MG63 (cell line): ENCODE data around the gene RHOG. TPM values are rescaled to one million over a fixed set of nuclear protein-coding genes. Genes with fewer than 3 reads are reported as not detected.
A peak's percentile ranks its signal among the peaks of the same experiment; 100 is the strongest.
"Not testable (repeated sequence)": the region's sequence is repeated elsewhere in the genome, so short reads cannot be mapped to it uniquely, and the experiment has no call there.

Experiments
- DNase-seq: peaks from one replicate; pipeline ENCODE4 v3.0.0-alpha.2; 2020
- H3K27me3 ChIP-seq: fragments of 250-450 bp; sonication (Bioruptor Pico); 2 replicates; pipeline ENCODE4 v1.5.1; 2020; ENCODE audit warnings: mild to moderate bottlenecking, moderate library complexity
- H3K36me3 ChIP-seq: fragments of 250-450 bp; sonication (Bioruptor Pico); 2 replicates; pipeline ENCODE4 v1.5.1; 2020; ENCODE audit warnings: mild to moderate bottlenecking, moderate library complexity
- H3K4me3 ChIP-seq: fragments of 250-450 bp; sonication (Bioruptor Pico); 2 replicates; pipeline ENCODE4 v1.5.1; 2020; ENCODE audit warnings: mild to moderate bottlenecking, moderate library complexity
- H3K9me3 ChIP-seq: fragments of 250-450 bp; sonication (Bioruptor Pico); 2 replicates; pipeline ENCODE4 v1.5.1; 2020; ENCODE audit warnings: mild to moderate bottlenecking, moderate library complexity
- total RNA-seq: library from RNA; depleted of rRNA; stranded (reverse); fragments of >200 nt; shearing (Covaris generic); gene quantifications from 2 replicates; pipeline ENCODE4 v1.2.3, GENCODE V29; 2014; ENCODE audit warnings: low replicate concordance

RHOG gene
- total RNA-seq, 1 experiment from 2014 or later: 13.0 TPM

DNA sequence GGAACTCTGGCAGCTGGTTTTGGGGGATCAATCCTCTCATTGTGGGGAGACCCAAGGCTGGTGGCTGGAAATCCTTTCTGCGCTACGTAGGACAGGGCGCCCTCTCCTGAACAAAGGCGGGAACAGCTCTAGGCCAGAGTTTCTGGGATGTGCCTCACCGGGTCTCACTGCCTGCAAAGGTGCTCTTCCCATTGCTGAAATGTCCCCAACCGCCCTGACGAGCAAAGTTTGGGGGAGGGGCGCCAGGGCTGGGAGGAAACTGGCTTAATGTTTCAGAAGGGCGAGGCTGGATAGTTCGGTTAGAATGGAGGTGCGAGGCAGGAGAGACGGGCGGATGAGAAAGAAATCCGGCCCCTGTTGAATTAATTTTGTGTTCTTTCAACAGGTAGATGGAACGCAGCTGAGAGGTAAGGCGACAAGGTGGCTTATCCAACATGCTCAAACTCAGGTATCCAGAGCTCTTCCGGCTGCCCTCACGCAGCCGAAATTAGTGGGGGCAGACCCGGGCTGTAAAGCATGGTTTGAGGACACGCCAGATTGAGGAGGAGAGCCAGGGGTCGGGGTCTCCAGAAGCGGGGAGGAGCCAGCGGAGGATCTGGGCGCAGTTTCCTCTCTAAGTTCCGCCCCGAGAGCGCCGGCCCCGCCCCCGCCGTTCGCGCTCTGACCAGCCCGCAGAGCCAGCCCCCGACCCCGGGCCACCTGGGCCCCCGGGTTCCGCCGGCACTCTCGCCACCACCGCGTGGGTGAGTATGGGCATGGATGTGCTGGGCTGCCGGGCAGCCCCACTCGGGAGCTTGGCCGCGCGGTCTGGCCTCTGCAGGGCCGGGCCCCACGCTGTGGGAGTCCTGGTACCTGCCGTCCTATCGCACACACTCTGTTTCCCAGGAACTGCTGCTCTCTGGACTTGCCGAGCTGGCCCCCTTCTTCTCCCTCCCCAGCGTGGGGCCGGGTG lies 32.6 kb downstream of the RHOG start, which contains the start of gene PGAP2:
Gene PGAP2, plus strand, starts transcription at position 652 of the 952 bp plus-strand sequence. CDS start 2,700 bp downstream, outside the sequence.
- peak; percentile 23 for DNase-seq
- H3K36me3 ChIP-seq: no peaks in the 10 kb centered on the region
- no peaks in the 10 kb centered on the region for H3K27me3 ChIP-seq
- H3K4me3 ChIP-seq: peak within 1 kb of the TSS; percentile 41
- no peaks in the 10 kb centered on the region for H3K9me3 ChIP-seq

DNA sequence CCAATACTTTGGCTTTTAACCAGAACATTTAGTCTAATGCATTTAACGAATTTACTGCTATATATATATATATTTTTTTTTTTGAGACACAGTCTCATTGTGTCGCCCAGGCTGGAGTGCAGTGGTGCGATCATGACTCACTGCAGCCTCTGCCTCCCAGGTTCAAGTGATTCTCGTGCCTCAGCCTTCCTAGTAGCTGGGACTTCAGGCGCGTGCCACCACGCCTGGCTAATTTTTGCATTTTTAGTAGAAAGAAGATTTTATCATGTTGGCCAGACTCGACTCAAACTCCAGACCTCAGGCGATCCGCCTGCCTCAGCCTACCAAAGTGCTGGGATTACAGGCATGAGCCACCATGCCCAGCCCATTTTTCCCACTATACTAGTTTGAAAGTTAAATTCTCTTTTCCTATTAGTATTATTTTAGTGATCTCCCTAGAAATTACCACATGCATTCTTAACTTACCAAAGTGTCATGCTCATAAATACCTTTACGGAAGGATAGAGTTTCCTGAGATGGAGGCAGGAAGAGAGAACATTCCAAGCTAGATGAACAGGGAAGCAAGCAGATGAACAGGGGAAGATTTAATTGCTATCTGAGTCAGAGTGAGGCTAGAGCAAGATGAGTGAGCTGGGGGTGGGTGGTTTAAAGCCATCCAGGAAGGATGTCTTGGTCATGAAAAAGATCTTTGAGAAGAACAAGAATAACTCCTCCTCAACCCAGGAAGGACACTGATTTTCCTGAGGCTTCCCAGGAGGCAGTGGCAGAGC lies 36.8 kb downstream of the RHOG start:
- no peaks in the 10 kb centered on the region for H3K9me3 ChIP-seq
- H3K4me3 ChIP-seq: no peak overlapping the region
- no peaks in the 10 kb centered on the region for H3K36me3 ChIP-seq
- peak; percentile 30 for DNase-seq
- H3K27me3 ChIP-seq: no peaks in the 10 kb centered on the region

GRCh38 chr11:3802011-3802790 lies 38.6 kb downstream of the RHOG start:
- H3K4me3 ChIP-seq: no peak overlapping the region
- no peaks in the 10 kb centered on the region for H3K9me3 ChIP-seq
- H3K36me3 ChIP-seq: no peaks in the 10 kb centered on the region
- no peaks in the 10 kb centered on the region for H3K27me3 ChIP-seq
- no peak for DNase-seq

DNA sequence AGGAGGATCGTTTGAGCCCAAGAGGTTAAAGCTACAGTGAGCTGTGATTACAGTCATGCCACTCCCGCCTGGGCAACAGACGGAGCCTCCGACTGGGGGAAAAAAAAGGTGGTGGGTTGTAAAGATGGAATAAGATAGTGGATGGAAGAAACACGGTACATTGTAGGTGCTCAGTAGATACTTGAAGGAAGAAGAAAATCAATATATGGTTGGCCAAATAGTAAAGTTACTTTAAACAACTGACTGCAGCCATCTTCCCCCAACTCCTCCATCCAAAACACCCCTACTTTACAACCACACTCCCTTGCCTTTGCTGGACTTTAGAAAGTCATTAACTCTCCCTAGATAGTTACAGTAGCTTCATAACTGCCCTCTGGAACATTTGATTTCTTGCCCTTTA lies 40.9 kb downstream of the RHOG start:
- DNase-seq: no peak
- Histone ChIP-seq H3K9me3 (no peaks in the 10 kb centered on the region), H3K36me3 (peaks cover 2% of the 10 kb centered on the region; the same call in 1 of the 2 replicates), H3K27me3 (no peaks in the 10 kb centered on the region), H3K4me3 (no peak overlapping the region)

DNA sequence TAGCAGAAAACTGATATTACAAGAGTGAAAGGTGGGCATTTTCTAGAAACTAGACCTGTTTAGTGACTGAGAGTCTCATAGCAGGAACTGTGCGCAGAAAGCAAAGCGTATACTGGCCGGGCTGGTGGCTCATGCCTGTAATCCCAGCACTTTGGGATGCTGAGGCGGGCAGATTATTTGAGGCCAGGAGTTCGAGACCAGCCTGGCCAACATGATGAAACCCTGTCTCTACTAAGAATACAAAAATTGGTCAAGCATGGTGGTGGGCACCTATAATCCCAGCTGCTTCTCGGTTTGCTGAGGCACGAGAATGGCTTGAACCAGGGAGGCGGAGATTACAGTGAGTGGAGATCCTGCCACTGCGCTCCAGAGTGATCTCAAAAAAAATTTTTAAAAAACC lies 41.6 kb downstream of the RHOG start:
- H3K4me3 ChIP-seq: no peak overlapping the region
- H3K36me3 ChIP-seq: peaks cover 8% of the 10 kb centered on the region
- no peaks in the 10 kb centered on the region for H3K27me3 ChIP-seq
- DNase-seq: no peak
- no peaks in the 10 kb centered on the region for H3K9me3 ChIP-seq

DNA sequence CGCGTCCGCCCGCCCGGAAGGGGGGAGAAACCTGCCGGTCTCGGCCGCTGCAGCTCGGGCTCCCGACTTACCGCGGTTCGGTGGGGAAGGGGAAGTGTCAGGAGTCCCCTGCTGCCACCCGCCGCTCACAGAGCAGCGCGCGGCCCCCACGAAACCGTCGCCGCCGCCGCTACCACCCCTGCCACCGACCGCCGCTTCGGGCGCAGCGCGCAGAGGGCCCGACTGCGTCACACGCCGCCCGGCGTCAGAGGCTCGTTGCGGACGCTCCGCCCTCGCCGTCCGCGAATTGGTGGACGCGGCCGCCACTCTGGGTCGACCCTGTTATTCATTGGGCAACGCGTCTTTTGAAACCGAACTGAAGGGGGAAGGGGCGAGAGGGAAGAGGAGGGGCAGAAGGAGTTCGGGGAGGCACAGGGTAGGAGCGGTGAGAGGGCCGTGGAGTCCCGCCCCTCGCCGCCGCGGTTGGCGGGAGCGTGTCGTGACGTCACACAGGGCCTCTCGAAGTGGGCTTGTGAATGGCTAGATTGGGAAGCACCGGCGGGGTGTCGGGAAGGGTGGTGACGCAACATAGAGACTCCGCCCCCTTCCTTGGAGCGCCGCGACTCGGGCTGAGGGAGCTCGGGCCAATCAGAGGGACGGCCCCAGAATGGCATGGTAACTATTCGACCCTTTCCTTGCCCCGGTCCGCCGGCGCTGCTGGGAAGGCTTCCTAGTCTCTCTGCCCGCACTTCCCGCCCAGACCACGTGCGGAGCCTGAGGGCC lies 43.2 kb downstream of the RHOG start, which contains the start of gene NUP98:
Gene NUP98, minus strand, starts transcription at position 226 of the 762 bp plus-strand sequence. CDS start 15,437 bp downstream, outside the sequence.
- H3K36me3 ChIP-seq: peaks cover 17% of the 10 kb centered on the region
- peak; percentile 98 for DNase-seq

GRCh38 chr11:3796801-3797328 lies 43.9 kb downstream of the RHOG start:
- Histone ChIP-seq H3K9me3 (no peaks in the 10 kb centered on the region), H3K4me3 (peak overlapping the region; percentile 91), H3K36me3 (peaks cover 21% of the 10 kb centered on the region), H3K27me3 (no peaks in the 10 kb centered on the region)
- DNase-seq: no peak

More for the DNA sequence above, 43.2 kb downstream of the RHOG start, which contains the start of gene NUP98:
- Histone ChIP-seq H3K27me3 (no peaks in the 10 kb centered on the region), H3K9me3 (no peaks in the 10 kb centered on the region), H3K4me3 (peak within 1 kb of the TSS; percentile 91)

DNA sequence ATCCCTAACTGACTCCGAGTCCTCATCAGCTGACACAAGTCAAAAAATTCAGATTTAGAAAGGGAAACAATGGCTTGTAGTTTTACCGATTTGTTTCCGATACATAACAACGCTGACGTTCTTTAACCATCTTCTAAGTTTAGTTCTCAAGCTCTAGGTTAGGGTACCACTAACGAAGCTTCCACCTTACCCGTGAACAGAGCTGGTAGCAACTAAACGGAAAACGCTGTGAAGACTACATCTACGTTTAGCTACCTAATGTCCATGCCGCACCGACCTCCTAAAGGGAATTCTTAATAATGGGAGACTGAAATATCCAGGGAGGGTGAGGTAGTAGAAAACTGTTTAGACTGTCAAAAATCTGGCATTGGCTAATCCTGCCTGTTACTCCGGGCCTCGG lies 44.4 kb downstream of the RHOG start:
- no peaks in the 10 kb centered on the region for H3K27me3 ChIP-seq
- H3K36me3 ChIP-seq: peaks cover 21% of the 10 kb centered on the region
- peak overlapping the region; percentile 91 for H3K4me3 ChIP-seq
- no peaks in the 10 kb centered on the region for H3K9me3 ChIP-seq
- DNase-seq: no peak

- DNase-seq: no peak
- peaks cover 23% of the 10 kb centered on the region for H3K36me3 ChIP-seq
Observed at GRCh38 chr11:3796002-3796311, 44.8 kb downstream of the RHOG start.

DNA sequence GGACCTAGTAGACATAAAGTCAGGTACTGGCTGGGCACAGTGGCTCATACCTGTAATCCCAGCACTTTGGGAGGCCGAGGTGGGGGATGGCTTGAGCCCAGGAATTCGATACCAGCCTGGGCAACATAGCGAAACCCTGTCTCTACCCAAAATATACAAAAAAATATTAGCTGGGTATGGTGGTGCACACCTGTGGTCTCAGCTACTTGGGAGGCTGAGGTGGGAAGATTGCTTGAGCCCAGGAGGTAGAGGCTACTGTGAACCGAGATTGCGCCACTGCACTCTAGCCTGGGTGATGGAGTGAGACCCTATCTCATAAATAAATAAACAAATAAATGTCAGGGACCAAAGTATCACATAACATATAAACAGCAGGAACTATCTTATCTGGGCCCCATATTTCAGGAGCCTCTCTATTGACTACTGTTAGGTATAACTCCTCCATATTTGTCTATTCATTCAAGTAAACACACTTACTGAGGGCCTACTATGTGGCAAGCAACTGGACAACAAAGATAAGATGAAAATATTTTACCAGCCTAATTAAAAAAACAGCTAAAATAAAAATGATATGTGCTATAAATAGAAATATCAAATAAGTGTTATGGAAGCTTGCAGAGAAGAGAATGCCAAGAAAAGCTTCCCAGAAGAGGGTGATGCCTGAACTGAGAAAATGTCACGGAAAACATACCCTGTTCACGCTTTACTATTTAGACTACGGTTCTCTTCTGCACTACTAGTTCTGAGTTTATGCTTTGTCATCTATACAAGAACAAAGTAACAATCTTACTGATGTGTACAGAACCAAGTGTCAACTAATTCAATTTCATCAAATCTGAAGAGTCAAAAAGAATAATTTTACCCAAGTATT lies 45.4 kb downstream of the RHOG start:
- no peak for DNase-seq
- H3K4me3 ChIP-seq: peak overlapping the region; percentile 91
- no peaks in the 10 kb centered on the region for H3K9me3 ChIP-seq
- peaks cover 26% of the 10 kb centered on the region for H3K36me3 ChIP-seq
- no peaks in the 10 kb centered on the region for H3K27me3 ChIP-seq

More at GRCh38 chr11:3796002-3796311, 44.8 kb downstream of the RHOG start:
- H3K27me3 ChIP-seq: no peaks in the 10 kb centered on the region
- peak overlapping the region; percentile 91 for H3K4me3 ChIP-seq
- no peaks in the 10 kb centered on the region for H3K9me3 ChIP-seq

GRCh38 chr11:3794387-3794786 lies 46.4 kb downstream of the RHOG start:
- peaks cover 29% of the 10 kb centered on the region for H3K36me3 ChIP-seq
- not testable (repeated sequence) for DNase-seq, H3K27me3 ChIP-seq, H3K9me3 ChIP-seq, H3K4me3 ChIP-seq

- H3K36me3 ChIP-seq: peaks cover 13% of the 10 kb centered on the region
- no peak overlapping the region for H3K4me3 ChIP-seq
- no peak for DNase-seq
- no peaks in the 10 kb centered on the region for H3K9me3 ChIP-seq
- no peaks in the 10 kb centered on the region for H3K27me3 ChIP-seq
Observed at GRCh38 chr11:3786781-3787428, 53.9 kb downstream of the RHOG start.

DNA sequence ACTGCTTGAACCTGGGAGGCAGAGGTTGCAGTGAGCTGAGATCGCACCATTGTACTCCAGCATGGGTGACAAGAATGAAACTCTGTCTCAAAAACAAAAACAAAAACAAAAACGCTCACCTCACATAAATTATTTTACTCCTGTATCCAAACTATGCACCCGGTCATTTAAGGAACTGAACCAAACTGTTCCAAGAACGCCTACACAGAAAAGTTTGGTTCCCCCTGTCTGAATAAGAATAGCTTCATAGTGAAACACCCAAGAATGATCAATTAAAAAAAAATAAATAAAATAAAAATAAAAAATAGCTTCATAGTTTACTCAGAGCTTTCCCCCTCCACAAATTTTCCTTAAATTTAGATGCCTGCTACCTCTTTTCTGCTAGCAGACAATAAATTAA lies 57.1 kb downstream of the RHOG start:
- peaks cover 22% of the 10 kb centered on the region for H3K36me3 ChIP-seq
- H3K4me3 ChIP-seq: no peak overlapping the region
- H3K27me3 ChIP-seq: no peaks in the 10 kb centered on the region
- DNase-seq: no peak
- H3K9me3 ChIP-seq: no peaks in the 10 kb centered on the region

DNA sequence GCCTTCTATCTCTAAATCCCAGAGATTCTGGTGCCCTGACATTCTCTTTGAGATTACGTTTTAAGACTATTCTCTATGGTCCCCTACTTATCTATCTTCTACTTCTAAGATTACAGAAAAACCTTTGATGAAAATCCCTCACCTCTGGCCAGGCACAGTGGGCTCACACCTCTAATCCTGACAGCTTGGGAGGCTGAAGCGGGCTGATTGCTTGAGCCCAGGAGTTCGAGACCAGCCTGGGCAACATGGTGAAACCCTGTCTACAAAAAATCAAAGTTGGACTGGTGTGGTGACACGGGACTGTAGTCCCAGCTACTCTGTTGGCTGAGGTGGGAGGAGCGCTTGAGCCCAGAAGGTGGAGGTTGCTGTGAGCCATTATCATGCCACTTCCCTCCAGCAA lies 57.8 kb downstream of the RHOG start:
- Histone ChIP-seq H3K4me3 (no peak overlapping the region), H3K27me3 (no peaks in the 10 kb centered on the region), H3K9me3 (no peaks in the 10 kb centered on the region), H3K36me3 (peaks cover 27% of the 10 kb centered on the region)
- DNase-seq: no peak
